Neural cell (in vitro differentiated cells): ENCODE data around the gene CITED2.

Source experiments
- CTCF ChIP-seq: fragments of 450-650 bp; IDR thresholded peaks from 2 replicates; pipeline ENCODE4 v1.5.1; 2014; ENCODE audit warnings: antibody characterized with exemption, mild to moderate bottlenecking, moderate library complexity; ENCODE audit not compliant: poor library complexity, severe bottlenecking
- EP300 ChIP-seq: fragments of 450-650 bp; conservative IDR thresholded peaks from 2 replicates; pipeline ENCODE4 v1.6.1; 2014; ENCODE audit warnings: antibody characterized with exemption, mild to moderate bottlenecking, moderate library complexity; ENCODE audit not compliant: poor library complexity, severe bottlenecking
- EZH2 ChIP-seq: fragments of 200-600, 300-800 bp; shearing (Covaris generic), sonication (generic); IDR thresholded peaks from 2 replicates; pipeline ENCODE4 v1.6.1; 2014; ENCODE audit warnings: antibody characterized with exemption, low read length, borderline replicate concordance, mild to moderate bottlenecking; ENCODE audit not compliant: insufficient read depth, poor library complexity, severe bottlenecking
- MXI1 ChIP-seq: fragments of 450-650 bp; conservative IDR thresholded peaks from 2 replicates; pipeline ENCODE4 v1.6.1; 2014; ENCODE audit warnings: antibody characterized with exemption, mild to moderate bottlenecking; ENCODE audit not compliant: poor library complexity, severe bottlenecking
- POLR2AphosphoS5 ChIP-seq: IDR thresholded peaks from 2 replicates; pipeline ENCODE4 v1.6.1; 2012
- REST ChIP-seq: IDR thresholded peaks from 2 replicates; pipeline ENCODE4 v1.6.1; 2012; ENCODE audit warnings: borderline replicate concordance

GRCh38 chr6:139337001-139337400, 37.4 kb downstream of the CITED2 start:
- TF ChIP-seq CTCF (no peak), POLR2AphosphoS5 (no peak), REST (no peak), EZH2 (no peak), MXI1 (no peak), EP300 (no peak)
